Measurements from ENCODE around the gene SLC6A19.

DNA sequence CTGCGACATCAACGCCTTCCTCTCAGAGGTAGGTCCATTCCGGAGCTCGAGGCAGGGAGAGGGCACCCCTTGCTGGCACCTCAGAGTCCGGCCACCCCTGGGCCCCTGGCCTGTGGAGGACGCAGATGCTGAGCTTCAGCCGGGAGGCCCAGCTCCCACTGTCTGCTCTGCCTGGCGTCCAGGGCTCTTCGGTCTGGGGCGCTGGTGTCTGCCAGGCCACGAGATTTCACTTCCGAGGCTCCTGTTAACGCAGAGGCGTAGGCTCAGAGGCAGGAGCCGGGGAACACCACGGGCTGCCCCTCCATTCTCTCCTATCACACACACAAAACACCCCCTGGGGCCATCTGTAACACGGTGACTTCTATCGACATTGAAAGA lies 15.5 kb downstream of the SLC6A19 start:
- TF ChIP-seq, protein P1, sequence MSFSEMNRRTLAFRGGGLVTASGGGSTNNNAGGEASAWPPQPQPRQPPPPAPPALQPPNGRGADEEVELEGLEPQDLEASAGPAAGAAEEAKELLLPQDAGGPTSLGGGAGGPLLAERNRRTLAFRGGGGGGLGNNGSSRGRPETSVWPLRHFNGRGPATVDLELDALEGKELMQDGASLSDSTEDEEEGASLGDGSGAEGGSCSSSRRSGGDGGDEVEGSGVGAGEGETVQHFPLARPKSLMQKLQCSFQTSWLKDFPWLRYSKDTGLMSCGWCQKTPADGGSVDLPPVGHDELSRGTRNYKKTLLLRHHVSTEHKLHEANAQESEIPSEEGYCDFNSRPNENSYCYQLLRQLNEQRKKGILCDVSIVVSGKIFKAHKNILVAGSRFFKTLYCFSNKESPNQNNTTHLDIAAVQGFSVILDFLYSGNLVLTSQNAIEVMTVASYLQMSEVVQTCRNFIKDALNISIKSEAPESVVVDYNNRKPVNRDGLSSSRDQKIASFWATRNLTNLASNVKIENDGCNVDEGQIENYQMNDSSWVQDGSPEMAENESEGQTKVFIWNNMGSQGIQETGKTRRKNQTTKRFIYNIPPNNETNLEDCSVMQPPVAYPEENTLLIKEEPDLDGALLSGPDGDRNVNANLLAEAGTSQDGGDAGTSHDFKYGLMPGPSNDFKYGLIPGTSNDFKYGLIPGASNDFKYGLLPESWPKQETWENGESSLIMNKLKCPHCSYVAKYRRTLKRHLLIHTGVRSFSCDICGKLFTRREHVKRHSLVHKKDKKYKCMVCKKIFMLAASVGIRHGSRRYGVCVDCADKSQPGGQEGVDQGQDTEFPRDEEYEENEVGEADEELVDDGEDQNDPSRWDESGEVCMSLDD (CRISPR knock-in tag; IDR thresholded peaks at IDR 0.05; ENCODE audit: borderline replicate concordance), result no peak
- no peak for TF ChIP-seq SRSF1 (optimal IDR thresholded peaks at IDR 0.05; ENCODE audit: low read depth, low read length)
- no peak for TF ChIP-seq EZH2 (conservative IDR thresholded peaks at IDR 0.05; ENCODE audit: low read depth, low read length)
- TF ChIP-seq, protein P2, sequence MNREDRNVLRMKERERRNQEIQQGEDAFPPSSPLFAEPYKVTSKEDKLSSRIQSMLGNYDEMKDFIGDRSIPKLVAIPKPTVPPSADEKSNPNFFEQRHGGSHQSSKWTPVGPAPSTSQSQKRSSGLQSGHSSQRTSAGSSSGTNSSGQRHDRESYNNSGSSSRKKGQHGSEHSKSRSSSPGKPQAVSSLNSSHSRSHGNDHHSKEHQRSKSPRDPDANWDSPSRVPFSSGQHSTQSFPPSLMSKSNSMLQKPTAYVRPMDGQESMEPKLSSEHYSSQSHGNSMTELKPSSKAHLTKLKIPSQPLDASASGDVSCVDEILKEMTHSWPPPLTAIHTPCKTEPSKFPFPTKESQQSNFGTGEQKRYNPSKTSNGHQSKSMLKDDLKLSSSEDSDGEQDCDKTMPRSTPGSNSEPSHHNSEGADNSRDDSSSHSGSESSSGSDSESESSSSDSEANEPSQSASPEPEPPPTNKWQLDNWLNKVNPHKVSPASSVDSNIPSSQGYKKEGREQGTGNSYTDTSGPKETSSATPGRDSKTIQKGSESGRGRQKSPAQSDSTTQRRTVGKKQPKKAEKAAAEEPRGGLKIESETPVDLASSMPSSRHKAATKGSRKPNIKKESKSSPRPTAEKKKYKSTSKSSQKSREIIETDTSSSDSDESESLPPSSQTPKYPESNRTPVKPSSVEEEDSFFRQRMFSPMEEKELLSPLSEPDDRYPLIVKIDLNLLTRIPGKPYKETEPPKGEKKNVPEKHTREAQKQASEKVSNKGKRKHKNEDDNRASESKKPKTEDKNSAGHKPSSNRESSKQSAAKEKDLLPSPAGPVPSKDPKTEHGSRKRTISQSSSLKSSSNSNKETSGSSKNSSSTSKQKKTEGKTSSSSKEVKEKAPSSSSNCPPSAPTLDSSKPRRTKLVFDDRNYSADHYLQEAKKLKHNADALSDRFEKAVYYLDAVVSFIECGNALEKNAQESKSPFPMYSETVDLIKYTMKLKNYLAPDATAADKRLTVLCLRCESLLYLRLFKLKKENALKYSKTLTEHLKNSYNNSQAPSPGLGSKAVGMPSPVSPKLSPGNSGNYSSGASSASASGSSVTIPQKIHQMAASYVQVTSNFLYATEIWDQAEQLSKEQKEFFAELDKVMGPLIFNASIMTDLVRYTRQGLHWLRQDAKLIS (CRISPR knock-in tag; IDR thresholded peaks at IDR 0.05), result no peak
- TF ChIP-seq, protein P3, sequence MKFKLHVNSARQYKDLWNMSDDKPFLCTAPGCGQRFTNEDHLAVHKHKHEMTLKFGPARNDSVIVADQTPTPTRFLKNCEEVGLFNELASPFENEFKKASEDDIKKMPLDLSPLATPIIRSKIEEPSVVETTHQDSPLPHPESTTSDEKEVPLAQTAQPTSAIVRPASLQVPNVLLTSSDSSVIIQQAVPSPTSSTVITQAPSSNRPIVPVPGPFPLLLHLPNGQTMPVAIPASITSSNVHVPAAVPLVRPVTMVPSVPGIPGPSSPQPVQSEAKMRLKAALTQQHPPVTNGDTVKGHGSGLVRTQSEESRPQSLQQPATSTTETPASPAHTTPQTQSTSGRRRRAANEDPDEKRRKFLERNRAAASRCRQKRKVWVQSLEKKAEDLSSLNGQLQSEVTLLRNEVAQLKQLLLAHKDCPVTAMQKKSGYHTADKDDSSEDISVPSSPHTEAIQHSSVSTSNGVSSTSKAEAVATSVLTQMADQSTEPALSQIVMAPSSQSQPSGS (CRISPR knock-in tag; IDR thresholded peaks at IDR 0.05), result no peak
- TF ChIP-seq, protein P4, sequence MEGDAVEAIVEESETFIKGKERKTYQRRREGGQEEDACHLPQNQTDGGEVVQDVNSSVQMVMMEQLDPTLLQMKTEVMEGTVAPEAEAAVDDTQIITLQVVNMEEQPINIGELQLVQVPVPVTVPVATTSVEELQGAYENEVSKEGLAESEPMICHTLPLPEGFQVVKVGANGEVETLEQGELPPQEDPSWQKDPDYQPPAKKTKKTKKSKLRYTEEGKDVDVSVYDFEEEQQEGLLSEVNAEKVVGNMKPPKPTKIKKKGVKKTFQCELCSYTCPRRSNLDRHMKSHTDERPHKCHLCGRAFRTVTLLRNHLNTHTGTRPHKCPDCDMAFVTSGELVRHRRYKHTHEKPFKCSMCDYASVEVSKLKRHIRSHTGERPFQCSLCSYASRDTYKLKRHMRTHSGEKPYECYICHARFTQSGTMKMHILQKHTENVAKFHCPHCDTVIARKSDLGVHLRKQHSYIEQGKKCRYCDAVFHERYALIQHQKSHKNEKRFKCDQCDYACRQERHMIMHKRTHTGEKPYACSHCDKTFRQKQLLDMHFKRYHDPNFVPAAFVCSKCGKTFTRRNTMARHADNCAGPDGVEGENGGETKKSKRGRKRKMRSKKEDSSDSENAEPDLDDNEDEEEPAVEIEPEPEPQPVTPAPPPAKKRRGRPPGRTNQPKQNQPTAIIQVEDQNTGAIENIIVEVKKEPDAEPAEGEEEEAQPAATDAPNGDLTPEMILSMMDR (CRISPR knock-in tag; IDR thresholded peaks at IDR 0.05), result no peak

Measured in HepG2 (cell line).